GM18507 (cell line): Measurements from ENCODE around the gene TRPC6.

Experiments
- DNase-seq: peaks from one replicate; pipeline ENCODE4 v3.0.0; 2011; ENCODE audit warnings: low read depth; ENCODE audit not compliant: insufficient read length; ENCODE audit errors: extremely low spot score
- FAIRE-seq: peaks from 2 replicates; lab custom pipeline; 2011; peaks lifted over from hg19 to GRCh38; lab: Jason Lieb, UNC

The TRPC6 gene

GRCh38 chr11:101429703-101430540 is 153.9 kb downstream of the TRPC6 start:
- DNase-seq (no peak), FAIRE-seq (no peak)

- DNase-seq, result no peak
- FAIRE-seq, result no peak
Measured at GRCh38 chr11:101428918-101429317, 154.9 kb downstream of the TRPC6 start.

- DNase-seq, result no peak
- FAIRE-seq, result no peak
Measured at GRCh38 chr11:101407324-101407723, 176.5 kb downstream of the TRPC6 start.
